ENCODE measurements around the gene ASB6. TPM values are rescaled to one million over a fixed set of nuclear protein-coding genes. Genes with fewer than 3 reads are reported as not detected.

The ASB6 gene
- total and polyA plus RNA-seq, 2 of the 13 experiments (the other 11 are each of a cell fraction or from before 2014, with no cell fraction given), result 8.2 to 8.4 TPM

DNA sequence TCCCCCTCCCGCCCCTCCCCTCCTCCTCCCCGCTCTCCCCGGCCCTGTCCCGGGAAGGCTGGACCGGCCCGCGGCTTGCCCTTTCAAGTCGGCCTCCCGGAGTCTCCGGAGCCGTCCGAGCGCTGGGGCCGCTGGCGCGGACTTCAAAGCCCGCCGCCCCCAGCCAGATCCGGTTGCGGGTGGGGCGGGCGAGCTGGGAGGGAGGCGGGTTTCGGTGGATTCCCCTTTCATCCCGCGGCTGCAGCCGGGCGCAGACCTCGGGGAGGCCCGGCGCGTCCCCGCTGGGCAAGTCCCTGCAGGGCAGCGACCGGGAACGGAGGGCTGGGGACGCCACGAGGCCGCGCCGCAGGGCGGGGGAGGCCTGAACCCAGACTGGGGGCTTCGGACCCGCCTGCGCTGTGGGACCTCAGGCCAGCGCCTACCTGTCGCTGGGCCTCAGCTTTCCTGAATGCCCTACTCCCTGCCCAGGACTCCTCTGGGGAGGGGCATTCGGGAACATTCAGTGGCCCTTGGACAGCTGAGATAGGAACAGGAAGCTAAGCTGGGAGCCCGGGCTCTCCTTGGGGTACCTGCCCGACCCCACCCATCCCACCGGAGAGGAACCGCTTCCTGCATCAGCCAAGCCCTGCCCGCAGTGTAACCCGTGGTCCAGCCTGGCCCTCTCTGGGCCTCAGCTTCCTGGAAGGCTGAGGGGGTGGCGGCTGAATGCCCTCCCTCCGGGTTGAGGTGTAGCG lies 44.4 kb downstream of the ASB6 start (continued):
- peak; percentile 38; the same call in 1 of the 2 replicates for TF ChIP-seq ZNF367 (CRISPR knock-in tag; IDR thresholded peaks at IDR 0.05; ENCODE audit: borderline replicate concordance)
- TF ChIP-seq NFE2 (CRISPR knock-in tag; IDR thresholded peaks at IDR 0.05), result no peak
- TF ChIP-seq, protein P1, sequence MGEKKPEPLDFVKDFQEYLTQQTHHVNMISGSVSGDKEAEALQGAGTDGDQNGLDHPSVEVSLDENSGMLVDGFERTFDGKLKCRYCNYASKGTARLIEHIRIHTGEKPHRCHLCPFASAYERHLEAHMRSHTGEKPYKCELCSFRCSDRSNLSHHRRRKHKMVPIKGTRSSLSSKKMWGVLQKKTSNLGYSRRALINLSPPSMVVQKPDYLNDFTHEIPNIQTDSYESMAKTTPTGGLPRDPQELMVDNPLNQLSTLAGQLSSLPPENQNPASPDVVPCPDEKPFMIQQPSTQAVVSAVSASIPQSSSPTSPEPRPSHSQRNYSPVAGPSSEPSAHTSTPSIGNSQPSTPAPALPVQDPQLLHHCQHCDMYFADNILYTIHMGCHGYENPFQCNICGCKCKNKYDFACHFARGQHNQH (CRISPR knock-in tag; IDR thresholded peaks at IDR 0.05), result peak; percentile 87
- TF ChIP-seq, protein P2, sequence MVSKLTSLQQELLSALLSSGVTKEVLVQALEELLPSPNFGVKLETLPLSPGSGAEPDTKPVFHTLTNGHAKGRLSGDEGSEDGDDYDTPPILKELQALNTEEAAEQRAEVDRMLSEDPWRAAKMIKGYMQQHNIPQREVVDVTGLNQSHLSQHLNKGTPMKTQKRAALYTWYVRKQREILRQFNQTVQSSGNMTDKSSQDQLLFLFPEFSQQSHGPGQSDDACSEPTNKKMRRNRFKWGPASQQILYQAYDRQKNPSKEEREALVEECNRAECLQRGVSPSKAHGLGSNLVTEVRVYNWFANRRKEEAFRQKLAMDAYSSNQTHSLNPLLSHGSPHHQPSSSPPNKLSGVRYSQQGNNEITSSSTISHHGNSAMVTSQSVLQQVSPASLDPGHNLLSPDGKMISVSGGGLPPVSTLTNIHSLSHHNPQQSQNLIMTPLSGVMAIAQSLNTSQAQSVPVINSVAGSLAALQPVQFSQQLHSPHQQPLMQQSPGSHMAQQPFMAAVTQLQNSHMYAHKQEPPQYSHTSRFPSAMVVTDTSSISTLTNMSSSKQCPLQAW (CRISPR knock-in tag; IDR thresholded peaks at IDR 0.05), result peak; percentile 97
- peak; percentile 80 for TF ChIP-seq HNRNPUL1 (IDR thresholded peaks at IDR 0.05; ENCODE audit: low read depth, low read length)
- 0 out of 2 replicates have a peak, but pooled peaks have one; percentile 29 for TF ChIP-seq ZFP82 (CRISPR knock-in tag; IDR thresholded peaks at IDR 0.05; ENCODE audit: borderline replicate concordance)
- TF ChIP-seq ZNF44 (CRISPR knock-in tag; IDR thresholded peaks at IDR 0.05), result no peak
- no peak; the same call in 1 of the 2 replicates for TF ChIP-seq ZNF451 (CRISPR knock-in tag; IDR thresholded peaks at IDR 0.05)
- peak; percentile 16; the same call in 1 of the 2 replicates for TF ChIP-seq NRL (CRISPR knock-in tag; IDR thresholded peaks at IDR 0.05; ENCODE audit: borderline replicate concordance)
- TF ChIP-seq MED13 (CRISPR knock-in tag; IDR thresholded peaks at IDR 0.05), result peak; percentile 99
- TF ChIP-seq RNF2 (conservative IDR thresholded peaks at IDR 0.05; ENCODE audit: low read depth), result peak; percentile 59
- peak; percentile 33; the same call in 1 of the 2 replicates for TF ChIP-seq NCOR1 (IDR thresholded peaks at IDR 0.05; ENCODE audit: borderline replicate concordance, low read length)
- TF ChIP-seq ZKSCAN8 (CRISPR knock-in tag; IDR thresholded peaks at IDR 0.05; ENCODE audit: borderline replicate concordance), result peak; percentile 66; the same call in 1 of the 2 replicates
- no peak for TF ChIP-seq MAFG (CRISPR knock-in tag; IDR thresholded peaks at IDR 0.05)
- no peak for TF ChIP-seq ZNF547 (CRISPR knock-in tag; IDR thresholded peaks at IDR 0.05)
- no peak; the same call in 1 of the 2 replicates for TF ChIP-seq EHMT2 (IDR thresholded peaks at IDR 0.05; ENCODE audit: borderline replicate concordance, low read depth, low read length)
- no peak for TF ChIP-seq ZBTB1 (CRISPR knock-in tag; IDR thresholded peaks at IDR 0.05; ENCODE audit: borderline replicate concordance)
- TF ChIP-seq ZNF678 (CRISPR knock-in tag; IDR thresholded peaks at IDR 0.05), result no peak
- no peak for TF ChIP-seq FOXA1 (IDR thresholded peaks at IDR 0.05)
- TF ChIP-seq FOXA1 (CRISPR knock-in tag; IDR thresholded peaks at IDR 0.05), result peak; percentile 68
- TF ChIP-seq RFXAP (CRISPR knock-in tag; IDR thresholded peaks at IDR 0.05; ENCODE audit: borderline replicate concordance), result peak; percentile 59; the same call in 1 of the 2 replicates
- peak; percentile 49; the same call in 1 of the 2 replicates for TF ChIP-seq NFKB2 (CRISPR knock-in tag; IDR thresholded peaks at IDR 0.05; ENCODE audit: borderline replicate concordance)
- TF ChIP-seq, protein P3, sequence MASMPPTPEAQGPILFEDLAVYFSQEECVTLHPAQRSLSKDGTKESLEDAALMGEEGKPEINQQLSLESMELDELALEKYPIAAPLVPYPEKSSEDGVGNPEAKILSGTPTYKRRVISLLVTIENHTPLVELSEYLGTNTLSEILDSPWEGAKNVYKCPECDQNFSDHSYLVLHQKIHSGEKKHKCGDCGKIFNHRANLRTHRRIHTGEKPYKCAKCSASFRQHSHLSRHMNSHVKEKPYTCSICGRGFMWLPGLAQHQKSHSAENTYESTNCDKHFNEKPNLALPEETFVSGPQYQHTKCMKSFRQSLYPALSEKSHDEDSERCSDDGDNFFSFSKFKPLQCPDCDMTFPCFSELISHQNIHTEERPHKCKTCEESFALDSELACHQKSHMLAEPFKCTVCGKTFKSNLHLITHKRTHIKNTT (CRISPR knock-in tag; IDR thresholded peaks at IDR 0.05), result no peak
- TF ChIP-seq ARNTL (CRISPR knock-in tag; IDR thresholded peaks at IDR 0.05), result peak; percentile 89; the same call in 1 of the 2 replicates
- no peak for TF ChIP-seq CENPX (CRISPR knock-in tag; IDR thresholded peaks at IDR 0.05)
- no peak for TF ChIP-seq NFIB (CRISPR knock-in tag; IDR thresholded peaks at IDR 0.05; ENCODE audit: borderline replicate concordance)
